GM19035 (cell line): Measurements from ENCODE around the gene CD96.
A peak's percentile ranks its signal among the peaks of the same experiment; 100 is the strongest.
"Not testable (repeated sequence)": the region's sequence is repeated elsewhere in the genome, so short reads cannot be mapped to it uniquely, and the experiment has no call there.

Experiments
- ATAC-seq: cut with Tn5 transposase; IDR thresholded peaks from one replicate; pipeline ENCODE4 v1.9.1; 2021; ENCODE audit not compliant: unreplicated experiment

The CD96 gene

GRCh38 chr3:111541911-111542483 is at the start of gene CD96:
Gene CD96 (plus strand): TSS chr3:111542197. CDS start chr3:111542249, 52 bp downstream.
- ATAC-seq = peak; percentile 49

- no peak for ATAC-seq
Observed at GRCh38 chr3:111493276-111493675, 48.7 kb upstream of the CD96 start.

- no peak for ATAC-seq
Observed at GRCh38 chr3:111496894-111497559, 45.0 kb upstream of the CD96 start.

- no peak for ATAC-seq
Observed at GRCh38 chr3:111498022-111498421, 44.0 kb upstream of the CD96 start.

GRCh38 chr3:111506435-111506834 is 35.6 kb upstream of the CD96 start:
- peak; percentile 77 for ATAC-seq

GRCh38 chr3:111509308-111509707 is 32.7 kb upstream of the CD96 start:
- ATAC-seq = no peak

GRCh38 chr3:111517801-111518200 is 24.2 kb upstream of the CD96 start:
- ATAC-seq = no peak

GRCh38 chr3:111519178-111519855 is 22.7 kb upstream of the CD96 start:
- ATAC-seq = no peak

- no peak for ATAC-seq
Observed at GRCh38 chr3:111521891-111522290, 20.1 kb upstream of the CD96 start.

GRCh38 chr3:111524486-111524885 is 17.5 kb upstream of the CD96 start:
- not testable (repeated sequence) for ATAC-seq

GRCh38 chr3:111531446-111531845 is 10.6 kb upstream of the CD96 start:
- ATAC-seq = no peak

- no peak for ATAC-seq
Observed at GRCh38 chr3:111534701-111535100, 7.3 kb upstream of the CD96 start.

- no peak for ATAC-seq
Observed at GRCh38 chr3:111538111-111538510, 3.9 kb upstream of the CD96 start.

GRCh38 chr3:111538681-111539083 is 3.3 kb upstream of the CD96 start:
- ATAC-seq = peak; percentile 27

GRCh38 chr3:111539351-111540331 is 2.4 kb upstream of the CD96 start:
- peak; percentile 63 for ATAC-seq

- no peak for ATAC-seq
Observed at GRCh38 chr3:111541391-111541790, 606 bp upstream of the CD96 start.

- ATAC-seq = no peak
Observed at GRCh38 chr3:111542611-111543300, 759 bp downstream of the CD96 start.

- ATAC-seq = no peak
Observed at GRCh38 chr3:111545349-111545748, 3.4 kb downstream of the CD96 start.

- peak; percentile 80 for ATAC-seq
Observed at GRCh38 chr3:111547631-111548030, 5.6 kb downstream of the CD96 start.

GRCh38 chr3:111548092-111548491 is 6.1 kb downstream of the CD96 start:
- peak; percentile 70 for ATAC-seq
